ENCODE data around the gene OR2V2. TPM values are rescaled to one million over a fixed set of nuclear protein-coding genes. Genes with fewer than 3 reads are reported as not detected.

OR2V2 gene
- total and polyA plus RNA-seq, 12 donors = not detected

GRCh38 chr5:181114844-181115778, 32.3 kb upstream of the OR2V2 start:
- no peaks in the 10 kb centered on the region for H3K4me1 ChIP-seq (replicated peaks in 1 of 2)
- no peak for DNase-seq
- 5 to 11% (median 8%) methylated on average over 35 to 47 of the region's 47 CpGs for WGBS, 4 donors
- no peak overlapping the region for H3K4me3 ChIP-seq
- no peak overlapping the region for H3K27ac ChIP-seq
- no peaks in the 10 kb centered on the region for H3K9me3 ChIP-seq (replicated peaks in 1 of 3)
- no peaks in the 10 kb centered on the region for H3K36me3 ChIP-seq (replicated peaks in 1 of 2)
- no peak for TF ChIP-seq POLR2A (IDR thresholded peaks at IDR 0.05)
- TF ChIP-seq, protein P1, sequence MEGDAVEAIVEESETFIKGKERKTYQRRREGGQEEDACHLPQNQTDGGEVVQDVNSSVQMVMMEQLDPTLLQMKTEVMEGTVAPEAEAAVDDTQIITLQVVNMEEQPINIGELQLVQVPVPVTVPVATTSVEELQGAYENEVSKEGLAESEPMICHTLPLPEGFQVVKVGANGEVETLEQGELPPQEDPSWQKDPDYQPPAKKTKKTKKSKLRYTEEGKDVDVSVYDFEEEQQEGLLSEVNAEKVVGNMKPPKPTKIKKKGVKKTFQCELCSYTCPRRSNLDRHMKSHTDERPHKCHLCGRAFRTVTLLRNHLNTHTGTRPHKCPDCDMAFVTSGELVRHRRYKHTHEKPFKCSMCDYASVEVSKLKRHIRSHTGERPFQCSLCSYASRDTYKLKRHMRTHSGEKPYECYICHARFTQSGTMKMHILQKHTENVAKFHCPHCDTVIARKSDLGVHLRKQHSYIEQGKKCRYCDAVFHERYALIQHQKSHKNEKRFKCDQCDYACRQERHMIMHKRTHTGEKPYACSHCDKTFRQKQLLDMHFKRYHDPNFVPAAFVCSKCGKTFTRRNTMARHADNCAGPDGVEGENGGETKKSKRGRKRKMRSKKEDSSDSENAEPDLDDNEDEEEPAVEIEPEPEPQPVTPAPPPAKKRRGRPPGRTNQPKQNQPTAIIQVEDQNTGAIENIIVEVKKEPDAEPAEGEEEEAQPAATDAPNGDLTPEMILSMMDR (IDR thresholded peaks at IDR 0.05) = no peak
- intact Hi-C loops (cut with DNase I) = no loop called here
- H3K27me3 ChIP-seq = peaks cover 56% of the 10 kb centered on the region

GRCh38 chr5:181118369-181118768, 29.0 kb upstream of the OR2V2 start:
- intact Hi-C loops (cut with DNase I) = no loop called here
- DNase-seq = no peak
- Histone ChIP-seq H3K27ac (no peak overlapping the region), H3K9me3 (replicated peaks in 1 of 3) (no peaks in the 10 kb centered on the region), H3K27me3 (peaks cover 46% of the 10 kb centered on the region), H3K4me3 (no peak overlapping the region), H3K36me3 (replicated peaks in 1 of 2) (no peaks in the 10 kb centered on the region), H3K4me1 (replicated peaks in 1 of 2) (no peaks in the 10 kb centered on the region)
- TF ChIP-seq POLR2A (IDR thresholded peaks at IDR 0.05) = no peak
- TF ChIP-seq, protein P1 (IDR thresholded peaks at IDR 0.05) = no peak
- WGBS, 4 donors = 77 to 84% (median 81%) methylated on average over 6 of the region's 6 CpGs

DNA sequence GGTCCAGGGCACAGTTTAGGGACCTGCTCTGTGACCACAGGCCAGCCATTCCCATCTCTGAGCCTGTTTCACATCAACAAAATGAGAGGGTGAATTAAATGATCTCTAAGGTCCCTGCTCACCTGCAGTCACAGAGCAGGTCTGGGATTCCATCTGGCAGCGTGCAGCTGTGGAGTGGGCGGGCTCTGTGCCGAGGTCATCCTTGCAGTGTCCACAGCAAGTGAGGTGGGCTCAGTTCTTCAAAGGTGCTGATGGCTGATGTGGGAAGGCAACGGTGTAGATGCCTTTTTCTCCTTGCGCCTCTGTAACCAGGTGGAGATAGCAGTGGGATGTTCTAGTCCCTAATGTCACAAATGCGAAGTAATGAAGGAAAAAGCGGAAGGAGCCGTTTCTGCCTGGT, 28.3 kb upstream of the OR2V2 start:
- Histone ChIP-seq H3K27ac (no peak overlapping the region), H3K27me3 (peaks cover 42% of the 10 kb centered on the region), H3K36me3 (replicated peaks in 1 of 2) (no peaks in the 10 kb centered on the region), H3K4me3 (no peak overlapping the region), H3K4me1 (replicated peaks in 1 of 2) (no peaks in the 10 kb centered on the region), H3K9me3 (replicated peaks in 1 of 3) (no peaks in the 10 kb centered on the region)
- WGBS, 4 donors = 84 to 89% (median 87%) methylated on average over 6 to 8 of the region's 8 CpGs
- TF ChIP-seq, protein P1 (IDR thresholded peaks at IDR 0.05) = no peak
- no peak for TF ChIP-seq POLR2A (IDR thresholded peaks at IDR 0.05)
- DNase-seq = no peak
- intact Hi-C loops (cut with DNase I) = no loop called here

DNA sequence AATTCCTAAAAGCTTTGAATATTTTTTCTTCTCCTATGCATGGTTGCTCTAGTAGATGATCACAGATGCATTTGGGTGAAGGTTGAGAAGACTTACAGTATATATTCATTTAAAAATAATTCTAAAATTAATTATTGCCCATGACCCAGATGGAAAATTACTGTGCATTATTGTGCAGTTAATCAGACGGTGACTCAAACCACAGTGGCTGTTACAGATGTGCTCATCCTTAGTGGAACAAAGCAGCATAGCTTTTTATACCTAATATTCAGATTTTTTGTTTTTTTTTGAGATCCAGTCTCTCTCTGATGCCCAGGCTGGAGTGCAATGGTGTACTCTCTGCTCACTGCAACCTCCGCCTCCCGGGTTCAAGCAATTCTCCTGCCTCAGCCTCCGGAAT, 27.1 kb upstream of the OR2V2 start:
- Histone ChIP-seq H3K36me3 (replicated peaks in 1 of 2) (no peaks in the 10 kb centered on the region), H3K27ac (no peak overlapping the region), H3K4me1 (replicated peaks in 1 of 2) (no peaks in the 10 kb centered on the region), H3K27me3 (peaks cover 31% of the 10 kb centered on the region), H3K4me3 (no peak overlapping the region), H3K9me3 (replicated peaks in 1 of 3) (no peaks in the 10 kb centered on the region)
- no peak for DNase-seq
- intact Hi-C loops (cut with DNase I) = no loop called here
- WGBS, 4 donors = 76 to 85% (median 81%) methylated on average over 4 of the region's 4 CpGs
- no peak for TF ChIP-seq POLR2A (IDR thresholded peaks at IDR 0.05)
- TF ChIP-seq, protein P1 (IDR thresholded peaks at IDR 0.05) = no peak
